Measurements from ENCODE around the gene SEMA3A. TPM values are rescaled to one million over a fixed set of nuclear protein-coding genes. Genes with fewer than 3 reads are reported as not detected.

Gene SEMA3A
- total and polyA plus RNA-seq, 2 of the 13 experiments (the other 11 are each of a cell fraction or from before 2014, with no cell fraction given), result 0.29 to 1.2 TPM

DNA sequence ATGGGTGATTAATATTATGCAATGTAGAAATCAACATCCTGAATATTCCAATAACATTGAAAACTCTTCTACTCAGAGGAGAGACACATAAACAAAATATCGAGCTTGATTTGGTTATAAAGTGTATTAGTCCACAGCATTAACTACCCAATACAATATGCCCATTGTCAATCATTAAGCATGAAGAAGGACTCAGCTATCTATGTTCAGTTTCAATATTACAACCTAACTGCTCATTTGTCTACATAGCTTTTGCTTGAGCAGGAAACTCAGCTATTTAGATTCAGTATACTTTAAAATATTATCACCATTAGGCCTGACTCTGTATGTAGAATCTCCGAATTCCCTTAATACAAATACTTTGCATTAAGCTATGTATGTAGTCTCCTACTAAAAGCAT lies 262.6 kb downstream of the SEMA3A start:
- ChIA-PET POLR2A (no interaction called here), CTCF (ENCODE audit: low intra/inter-chr PET ratio, low total read pairs) (no interaction called here)
- FAIRE-seq, result no peak
- Histone ChIP-seq H3K27ac (ENCODE audit: extremely low read length, insufficient read depth, low read length) (no peak overlapping the region), H2AFZ (ENCODE audit: low read length) (no peak overlapping the region), H3K9ac (ENCODE audit: insufficient read depth, low read depth, low read length) (no peak overlapping the region), H3K9me3 (ENCODE audit: low read length) (no peaks in the 10 kb centered on the region), H3K4me1 (ENCODE audit: insufficient read depth, low read length) (no peaks in the 10 kb centered on the region), H4K20me1 (ENCODE audit: insufficient read depth, low read length) (no peaks in the 10 kb centered on the region), H3K4me2 (ENCODE audit: low read depth, low read length) (no peak overlapping the region), H3K4me3 (replicated peaks in 1 of 3; ENCODE audit: insufficient read depth in 1 of 3, low read depth in 2 of 3, low read length in 3 of 3) (no peak overlapping the region), H3K79me2 (ENCODE audit: insufficient read depth, low read length) (no peaks in the 10 kb centered on the region), H3K27me3 (ENCODE audit: control insufficient read depth in 1 of 2, insufficient read depth in 2 of 2, low read length in 2 of 2) (no peaks in the 10 kb centered on the region), H3K36me3 (replicated peaks in 1 of 2; ENCODE audit: control insufficient read depth in 1 of 2, insufficient read depth in 2 of 2, low read length in 2 of 2) (no peaks in the 10 kb centered on the region)
- TF ChIP-seq, protein P1, sequence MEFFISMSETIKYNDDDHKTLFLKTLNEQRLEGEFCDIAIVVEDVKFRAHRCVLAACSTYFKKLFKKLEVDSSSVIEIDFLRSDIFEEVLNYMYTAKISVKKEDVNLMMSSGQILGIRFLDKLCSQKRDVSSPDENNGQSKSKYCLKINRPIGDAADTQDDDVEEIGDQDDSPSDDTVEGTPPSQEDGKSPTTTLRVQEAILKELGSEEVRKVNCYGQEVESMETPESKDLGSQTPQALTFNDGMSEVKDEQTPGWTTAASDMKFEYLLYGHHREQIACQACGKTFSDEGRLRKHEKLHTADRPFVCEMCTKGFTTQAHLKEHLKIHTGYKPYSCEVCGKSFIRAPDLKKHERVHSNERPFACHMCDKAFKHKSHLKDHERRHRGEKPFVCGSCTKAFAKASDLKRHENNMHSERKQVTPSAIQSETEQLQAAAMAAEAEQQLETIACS (CRISPR knock-in tag; IDR thresholded peaks at IDR 0.05), result no peak
- TF ChIP-seq ZNF138 (CRISPR knock-in tag; IDR thresholded peaks at IDR 0.05; ENCODE audit: low read depth), result no peak
- TF ChIP-seq, protein P2, sequence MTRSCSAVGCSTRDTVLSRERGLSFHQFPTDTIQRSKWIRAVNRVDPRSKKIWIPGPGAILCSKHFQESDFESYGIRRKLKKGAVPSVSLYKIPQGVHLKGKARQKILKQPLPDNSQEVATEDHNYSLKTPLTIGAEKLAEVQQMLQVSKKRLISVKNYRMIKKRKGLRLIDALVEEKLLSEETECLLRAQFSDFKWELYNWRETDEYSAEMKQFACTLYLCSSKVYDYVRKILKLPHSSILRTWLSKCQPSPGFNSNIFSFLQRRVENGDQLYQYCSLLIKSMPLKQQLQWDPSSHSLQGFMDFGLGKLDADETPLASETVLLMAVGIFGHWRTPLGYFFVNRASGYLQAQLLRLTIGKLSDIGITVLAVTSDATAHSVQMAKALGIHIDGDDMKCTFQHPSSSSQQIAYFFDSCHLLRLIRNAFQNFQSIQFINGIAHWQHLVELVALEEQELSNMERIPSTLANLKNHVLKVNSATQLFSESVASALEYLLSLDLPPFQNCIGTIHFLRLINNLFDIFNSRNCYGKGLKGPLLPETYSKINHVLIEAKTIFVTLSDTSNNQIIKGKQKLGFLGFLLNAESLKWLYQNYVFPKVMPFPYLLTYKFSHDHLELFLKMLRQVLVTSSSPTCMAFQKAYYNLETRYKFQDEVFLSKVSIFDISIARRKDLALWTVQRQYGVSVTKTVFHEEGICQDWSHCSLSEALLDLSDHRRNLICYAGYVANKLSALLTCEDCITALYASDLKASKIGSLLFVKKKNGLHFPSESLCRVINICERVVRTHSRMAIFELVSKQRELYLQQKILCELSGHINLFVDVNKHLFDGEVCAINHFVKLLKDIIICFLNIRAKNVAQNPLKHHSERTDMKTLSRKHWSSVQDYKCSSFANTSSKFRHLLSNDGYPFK (CRISPR knock-in tag; IDR thresholded peaks at IDR 0.05; ENCODE audit: borderline replicate concordance), result no peak
- no peak for TF ChIP-seq JARID2 (CRISPR knock-in tag; IDR thresholded peaks at IDR 0.05; ENCODE audit: insufficient replicate concordance)
- 0% methylated on average over 2 of the region's 2 CpGs for WGBS (ENCODE audit: low lambda C conversion rate)
- BruUV-seq (replicated peaks), result no TSS peak
- in situ Hi-C loops (cut with HindIII; ENCODE audit: extremely low pct_ligation_motif_present, low pct_unique_long_range_greater_than_20kb), result no loop called here
- DNase-seq (ENCODE audit: low spot score), result no peak
- no peak for ATAC-seq
- intact Hi-C loops (cut with micrococcal nuclease; ENCODE audit: unreplicated experiment), result no loop called here

DNA sequence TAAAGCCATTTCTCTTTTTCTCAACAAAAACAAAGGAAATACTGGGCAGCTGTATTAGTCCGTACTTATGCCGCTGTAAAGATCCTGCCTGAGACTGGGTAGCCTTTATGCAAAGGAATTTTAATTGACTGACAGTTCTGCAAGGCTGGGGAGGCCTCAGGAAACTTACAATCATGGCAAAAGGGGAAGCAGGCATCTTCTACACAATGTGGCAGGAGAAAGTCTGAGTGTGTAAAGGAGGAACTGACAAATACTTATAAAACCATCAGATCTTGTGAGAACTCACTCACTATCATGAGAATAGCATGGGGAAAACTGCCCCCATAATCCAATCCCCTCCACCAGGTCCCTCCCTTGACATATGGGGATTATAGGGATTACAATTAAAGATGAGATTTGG lies 264.3 kb downstream of the SEMA3A start:
- POLR2A ChIA-PET, result no interaction called here
- H3K27ac ChIP-seq (ENCODE audit: extremely low read length, insufficient read depth, low read length), result no peak overlapping the region
- no peak overlapping the region for H2AFZ ChIP-seq (ENCODE audit: low read length)
- ATAC-seq, result no peak
- intact Hi-C loops (cut with micrococcal nuclease; ENCODE audit: unreplicated experiment) (no loop called here), in situ Hi-C loops (cut with HindIII; ENCODE audit: extremely low pct_ligation_motif_present, low pct_unique_long_range_greater_than_20kb) (no loop called here)
- BruUV-seq (replicated peaks), result no TSS peak
- WGBS (ENCODE audit: low lambda C conversion rate), result 0% methylated on average over 2 of the region's 2 CpGs
- no peaks in the 10 kb centered on the region for H3K9me3 ChIP-seq (ENCODE audit: low read length)
- no peaks in the 10 kb centered on the region for H4K20me1 ChIP-seq (ENCODE audit: insufficient read depth, low read length)
- H3K79me2 ChIP-seq (ENCODE audit: insufficient read depth, low read length), result no peaks in the 10 kb centered on the region
- no peaks in the 10 kb centered on the region for H3K4me1 ChIP-seq (ENCODE audit: insufficient read depth, low read length)
- no peak for FAIRE-seq
- H3K27me3 ChIP-seq (ENCODE audit: control insufficient read depth in 1 of 2, insufficient read depth in 2 of 2, low read length in 2 of 2), result no peaks in the 10 kb centered on the region
- no peak overlapping the region for H3K4me2 ChIP-seq (ENCODE audit: low read depth, low read length)
- no peaks in the 10 kb centered on the region for H3K36me3 ChIP-seq (replicated peaks in 1 of 2; ENCODE audit: control insufficient read depth in 1 of 2, insufficient read depth in 2 of 2, low read length in 2 of 2)
- H3K4me3 ChIP-seq (replicated peaks in 1 of 3; ENCODE audit: insufficient read depth in 1 of 3, low read depth in 2 of 3, low read length in 3 of 3), result no peak overlapping the region
- no peak overlapping the region for H3K9ac ChIP-seq (ENCODE audit: insufficient read depth, low read depth, low read length)
- CTCF ChIA-PET (ENCODE audit: low intra/inter-chr PET ratio, low total read pairs), result no interaction called here
- no peak for DNase-seq (ENCODE audit: low spot score)
- TF ChIP-seq SRSF1 (optimal IDR thresholded peaks at IDR 0.05; ENCODE audit: low read depth, low read length) (no peak), ZNF468 (CRISPR knock-in tag; IDR thresholded peaks at IDR 0.05) (no peak), ZNF34 (CRISPR knock-in tag; IDR thresholded peaks at IDR 0.05; ENCODE audit: borderline replicate concordance) (no peak), ERF (CRISPR knock-in tag; IDR thresholded peaks at IDR 0.05) (no peak), ZNF552 (CRISPR knock-in tag; IDR thresholded peaks at IDR 0.05; ENCODE audit: borderline replicate concordance) (no peak)
- TF ChIP-seq, protein P3, sequence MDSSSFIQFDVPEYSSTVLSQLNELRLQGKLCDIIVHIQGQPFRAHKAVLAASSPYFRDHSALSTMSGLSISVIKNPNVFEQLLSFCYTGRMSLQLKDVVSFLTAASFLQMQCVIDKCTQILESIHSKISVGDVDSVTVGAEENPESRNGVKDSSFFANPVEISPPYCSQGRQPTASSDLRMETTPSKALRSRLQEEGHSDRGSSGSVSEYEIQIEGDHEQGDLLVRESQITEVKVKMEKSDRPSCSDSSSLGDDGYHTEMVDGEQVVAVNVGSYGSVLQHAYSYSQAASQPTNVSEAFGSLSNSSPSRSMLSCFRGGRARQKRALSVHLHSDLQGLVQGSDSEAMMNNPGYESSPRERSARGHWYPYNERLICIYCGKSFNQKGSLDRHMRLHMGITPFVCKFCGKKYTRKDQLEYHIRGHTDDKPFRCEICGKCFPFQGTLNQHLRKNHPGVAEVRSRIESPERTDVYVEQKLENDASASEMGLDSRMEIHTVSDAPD (CRISPR knock-in tag; IDR thresholded peaks at IDR 0.05), result no peak
- TF ChIP-seq, protein P4, sequence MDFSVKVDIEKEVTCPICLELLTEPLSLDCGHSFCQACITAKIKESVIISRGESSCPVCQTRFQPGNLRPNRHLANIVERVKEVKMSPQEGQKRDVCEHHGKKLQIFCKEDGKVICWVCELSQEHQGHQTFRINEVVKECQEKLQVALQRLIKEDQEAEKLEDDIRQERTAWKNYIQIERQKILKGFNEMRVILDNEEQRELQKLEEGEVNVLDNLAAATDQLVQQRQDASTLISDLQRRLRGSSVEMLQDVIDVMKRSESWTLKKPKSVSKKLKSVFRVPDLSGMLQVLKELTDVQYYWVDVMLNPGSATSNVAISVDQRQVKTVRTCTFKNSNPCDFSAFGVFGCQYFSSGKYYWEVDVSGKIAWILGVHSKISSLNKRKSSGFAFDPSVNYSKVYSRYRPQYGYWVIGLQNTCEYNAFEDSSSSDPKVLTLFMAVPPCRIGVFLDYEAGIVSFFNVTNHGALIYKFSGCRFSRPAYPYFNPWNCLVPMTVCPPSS (IDR thresholded peaks at IDR 0.05), result no peak
